ENCODE results near the gene RBM23. TPM values are rescaled to one million over a fixed set of nuclear protein-coding genes. Genes with fewer than 3 reads are reported as not detected.
A peak's percentile ranks its signal among the peaks of the same experiment; 100 is the strongest.

The RBM23 gene
- total RNA-seq, 1 experiment from 2014 or later, result 86.9 TPM

- Histone ChIP-seq H3K4me3 (no peak overlapping the region), H3K9me3 (replicated peaks) (no peaks in the 10 kb centered on the region), H3K4me1 (replicated peaks) (peaks cover 13% of the 10 kb centered on the region), H3K27me3 (replicated peaks) (no peaks in the 10 kb centered on the region), H3K36me3 (peaks cover 3% of the 10 kb centered on the region; the same call in 1 of the 2 replicates), H3K27ac (no peak overlapping the region)
- no peak for DNase-seq (ENCODE audit: low read depth in 1 of 2, low spot score in 2 of 2)
These were observed 31.0 kb downstream of the RBM23 start for GRCh38 chr14:22887990-22888378.

GRCh38 chr14:22887260-22887989 is 31.5 kb downstream of the RBM23 start:
- Histone ChIP-seq H3K27ac (no peak overlapping the region), H3K27me3 (replicated peaks) (no peaks in the 10 kb centered on the region), H3K9me3 (replicated peaks) (no peaks in the 10 kb centered on the region), H3K4me3 (peak overlapping the region; percentile 44), H3K4me1 (replicated peaks) (peaks cover 13% of the 10 kb centered on the region), H3K36me3 (peaks cover 3% of the 10 kb centered on the region; the same call in 1 of the 2 replicates)
- peak in 1 of 2 experiments; percentile 66 for DNase-seq (ENCODE audit: low read depth in 1 of 2, low spot score in 2 of 2)

- Histone ChIP-seq H3K4me1 (replicated peaks) (peaks cover 13% of the 10 kb centered on the region), H3K27ac (no peak overlapping the region), H3K4me3 (peak overlapping the region; percentile 44), H3K27me3 (replicated peaks) (no peaks in the 10 kb centered on the region), H3K9me3 (replicated peaks) (no peaks in the 10 kb centered on the region), H3K36me3 (peaks cover 3% of the 10 kb centered on the region; the same call in 1 of the 2 replicates)
- peak; percentile 54 to 76 for DNase-seq (ENCODE audit: low read depth in 1 of 2, low spot score in 2 of 2)
These were observed 32.3 kb downstream of the RBM23 start for GRCh38 chr14:22886500-22887259.

GRCh38 chr14:22885975-22886374 is 33.0 kb downstream of the RBM23 start:
- peaks cover 3% of the 10 kb centered on the region; the same call in 1 of the 2 replicates for H3K36me3 ChIP-seq
- H3K27me3 ChIP-seq (replicated peaks), result no peaks in the 10 kb centered on the region
- no peaks in the 10 kb centered on the region for H3K9me3 ChIP-seq (replicated peaks)
- H3K4me3 ChIP-seq, result no peak overlapping the region
- no peak for DNase-seq (ENCODE audit: low read depth in 1 of 2, low spot score in 2 of 2)
- no peak overlapping the region for H3K27ac ChIP-seq
- peaks cover 13% of the 10 kb centered on the region for H3K4me1 ChIP-seq (replicated peaks)

- peaks cover 13% of the 10 kb centered on the region for H3K4me1 ChIP-seq (replicated peaks)
- no peak for DNase-seq (ENCODE audit: low read depth in 1 of 2, low spot score in 2 of 2)
- H3K27me3 ChIP-seq (replicated peaks), result no peaks in the 10 kb centered on the region
- H3K27ac ChIP-seq, result no peak overlapping the region
- H3K4me3 ChIP-seq, result no peak overlapping the region
- peaks cover 3% of the 10 kb centered on the region; the same call in 1 of the 2 replicates for H3K36me3 ChIP-seq
- H3K9me3 ChIP-seq (replicated peaks), result no peaks in the 10 kb centered on the region
These were observed 34.0 kb downstream of the RBM23 start for GRCh38 chr14:22884738-22885523.

- no peak overlapping the region for H3K27ac ChIP-seq
- peaks cover 13% of the 10 kb centered on the region for H3K4me1 ChIP-seq (replicated peaks)
- DNase-seq (ENCODE audit: low read depth in 1 of 2, low spot score in 2 of 2), result no peak
- peaks cover 3% of the 10 kb centered on the region; the same call in 1 of the 2 replicates for H3K36me3 ChIP-seq
- H3K9me3 ChIP-seq (replicated peaks), result no peaks in the 10 kb centered on the region
- no peaks in the 10 kb centered on the region for H3K27me3 ChIP-seq (replicated peaks)
- H3K4me3 ChIP-seq, result no peak overlapping the region
These were observed 34.7 kb downstream of the RBM23 start for GRCh38 chr14:22884076-22884737.

GRCh38 chr14:22883173-22883976 is 35.6 kb downstream of the RBM23 start, which contains the start of gene REM2:
TSS of gene REM2 (plus strand) at chr14:22883222. CDS start at chr14:22883288, 66 bp downstream.
- H3K36me3 ChIP-seq, result peaks cover 3% of the 10 kb centered on the region; the same call in 1 of the 2 replicates
- H3K4me3 ChIP-seq, result no peak within 1 kb of the TSS
- DNase-seq (ENCODE audit: low read depth in 1 of 2, low spot score in 2 of 2), result no peak
- H3K9me3 ChIP-seq (replicated peaks), result no peaks in the 10 kb centered on the region
- H3K4me1 ChIP-seq (replicated peaks), result peaks cover 13% of the 10 kb centered on the region
- H3K27me3 ChIP-seq (replicated peaks), result no peaks in the 10 kb centered on the region
- H3K27ac ChIP-seq, result no peak within 1 kb of the TSS

GRCh38 chr14:22882529-22883172 is 36.3 kb downstream of the RBM23 start:
- Histone ChIP-seq H3K27ac (no peak overlapping the region), H3K9me3 (replicated peaks) (no peaks in the 10 kb centered on the region), H3K4me1 (replicated peaks) (peaks cover 8% of the 10 kb centered on the region), H3K27me3 (replicated peaks) (no peaks in the 10 kb centered on the region), H3K36me3 (peaks cover 6% of the 10 kb centered on the region), H3K4me3 (no peak overlapping the region)
- no peak for DNase-seq (ENCODE audit: low read depth in 1 of 2, low spot score in 2 of 2)

- Histone ChIP-seq H3K4me3 (no peak overlapping the region), H3K27ac (no peak overlapping the region), H3K36me3 (peaks cover 12% of the 10 kb centered on the region), H3K27me3 (replicated peaks) (no peaks in the 10 kb centered on the region), H3K9me3 (replicated peaks) (no peaks in the 10 kb centered on the region), H3K4me1 (replicated peaks) (peaks cover 7% of the 10 kb centered on the region)
- no peak for DNase-seq (ENCODE audit: low read depth in 1 of 2, low spot score in 2 of 2)
These were observed 36.9 kb downstream of the RBM23 start for GRCh38 chr14:22882064-22882463.

GRCh38 chr14:22878271-22879246 is 40.4 kb downstream of the RBM23 start:
- no peak for DNase-seq (ENCODE audit: low read depth in 1 of 2, low spot score in 2 of 2)
- Histone ChIP-seq H3K4me1 (replicated peaks) (no peaks in the 10 kb centered on the region), H3K27me3 (replicated peaks) (no peaks in the 10 kb centered on the region), H3K9me3 (replicated peaks) (no peaks in the 10 kb centered on the region), H3K36me3 (peaks cover 45% of the 10 kb centered on the region), H3K4me3 (no peak overlapping the region), H3K27ac (no peak overlapping the region)

- Histone ChIP-seq H3K27ac (no peak overlapping the region), H3K9me3 (replicated peaks) (no peaks in the 10 kb centered on the region), H3K36me3 (peaks cover 47% of the 10 kb centered on the region), H3K4me1 (replicated peaks) (peaks cover 5% of the 10 kb centered on the region; the same call in 1 of the 2 replicates), H3K27me3 (replicated peaks) (no peaks in the 10 kb centered on the region), H3K4me3 (no peak overlapping the region)
- DNase-seq (ENCODE audit: low read depth in 1 of 2, low spot score in 2 of 2), result no peak
These were observed 41.9 kb downstream of the RBM23 start for GRCh38 chr14:22877000-22877501.

All from SJSA1 (cell line).